Gastrocnemius medialis (tissue), 4 donors: ENCODE results near the gene MTLN.
"Not testable (repeated sequence)": the region's sequence is repeated elsewhere in the genome, so short reads cannot be mapped to it uniquely, and the experiment has no call there.

Experiments
- CTCF ChIP-seq, 5 experiments: fragments of 450-650 bp in 3 of 5; fragments of 200-600 bp in 2 of 5; sonication (generic) in 2 of 5; IDR thresholded peaks in 4 of 5; conservative IDR thresholded peaks in 1 of 5; 1 replicate in 4 of 5; 2 replicates in 1 of 5; pipeline ENCODE4 v1.5.1; 2016 to 2019; ENCODE audit warnings: antibody characterized with exemption in 5 of 5, mild to moderate bottlenecking in 3 of 5, moderate library complexity in 3 of 5
- POLR2A ChIP-seq, 2 donors: fragments of 450-650 bp; IDR thresholded peaks; one replicate each; pipeline ENCODE4 v1.6.1; 2017; ENCODE audit warnings: antibody characterized with exemption in 2 of 2, mild to moderate bottlenecking in 2 of 2, moderate library complexity in 2 of 2

- not testable (repeated sequence) for TF ChIP-seq CTCF (IDR thresholded peaks at IDR 0.05 in 4 of 5, conservative IDR thresholded peaks at IDR 0.05 in 1 of 5); POLR2A (IDR thresholded peaks at IDR 0.05)
Measured at GRCh38 chr2:110245488-110246435, 33.4 kb upstream of the MTLN start.
